IMR-90 (cell line): ENCODE data around the gene CETP. TPM values are rescaled to one million over a fixed set of nuclear protein-coding genes. Genes with fewer than 3 reads are reported as not detected.

Source experiments
- ATAC-seq: fragments of 200-7000 bp; cut with Tn5 transposase; 2 replicates; pipeline ENCODE4 v1.9.1; 2020; ENCODE audit warnings: low read depth, mild to moderate bottlenecking, moderate library complexity
- BruUV-seq: library from RNA; stranded (reverse); fragments of 400-500 nt; replicated peaks from 2 replicates; lab custom pipeline; 2021; lab: Mats Ljungman, UMichigan
- CTCF ChIA-PET: fragments of 300-600 bp; formaldehyde crosslinking; extraction: SDS; loops from one replicate; lab custom pipeline; 2021; ENCODE audit warnings: antibody characterized with exemption; lab: Yijun Ruan, JAX
- POLR2A ChIA-PET: fragments of 300-600 bp; sonication (Branson Sonifier 250); formaldehyde crosslinking; loops from one replicate; lab custom pipeline; 2022; ENCODE audit warnings: antibody characterized with exemption; ENCODE audit not compliant: unreplicated experiment; lab: Charles Lee
- DNase-seq: peaks from one replicate; pipeline ENCODE4 v3.0.0; 2013
- H2AFZ ChIP-seq: replicated peaks from 2 replicates; pipeline ENCODE3; 2013; ENCODE audit warnings: low read length, mild to moderate bottlenecking; ENCODE audit not compliant: poor library complexity
- H2AK5ac ChIP-seq: 2 replicates; pipeline ENCODE4 v1.6.1; 2013; ENCODE audit warnings: low read depth, low read length, inconsistent platforms
- H2AK9ac ChIP-seq: replicated peaks from 2 replicates; pipeline ENCODE3; 2013; ENCODE audit warnings: mild to moderate bottlenecking, low read depth, low read length, moderate library complexity; ENCODE audit not compliant: poor library complexity
- H2BK120ac ChIP-seq: 2 replicates; pipeline ENCODE4 v1.6.1; 2013; ENCODE audit warnings: low read depth, low read length, inconsistent platforms
- H2BK15ac ChIP-seq: 3 replicates; pipeline ENCODE4 v1.6.1; 2013; ENCODE audit warnings: low read depth, low read length, inconsistent platforms
- H2BK20ac ChIP-seq: 2 replicates; pipeline ENCODE4 v1.6.1; 2013; ENCODE audit warnings: low read depth, mild to moderate bottlenecking, inconsistent platforms, low read length, moderate library complexity
- H2BK5ac ChIP-seq: 2 replicates; pipeline ENCODE4 v1.6.1; 2013; ENCODE audit warnings: mild to moderate bottlenecking, low read depth, low read length, inconsistent platforms; ENCODE audit not compliant: poor library complexity, severe bottlenecking
- H3K14ac ChIP-seq: replicated peaks from 2 replicates; pipeline ENCODE4 v1.6.1; 2013; ENCODE audit warnings: low read depth, low read length, inconsistent platforms
- H3K18ac ChIP-seq: 2 replicates; pipeline ENCODE4 v1.6.1; 2013; ENCODE audit warnings: low read depth, low read length, control low read depth
- H3K23ac ChIP-seq: 2 replicates; pipeline ENCODE4 v1.6.1; 2013; ENCODE audit warnings: low read depth, low read length, inconsistent platforms
- H3K27ac ChIP-seq: 2 replicates; pipeline ENCODE4 v1.5.1; 2013; ENCODE audit warnings: mild to moderate bottlenecking, control low read depth, low read length; ENCODE audit not compliant: insufficient read depth
- H3K27me3 ChIP-seq: 2 replicates; pipeline ENCODE4 v1.6.1; 2013; ENCODE audit warnings: low read length; ENCODE audit not compliant: control insufficient read depth, insufficient read depth
- H3K36me3 ChIP-seq: 2 replicates; pipeline ENCODE4 v1.6.1; 2013; ENCODE audit warnings: low read length, mixed read lengths; ENCODE audit not compliant: control insufficient read depth, insufficient read depth
- H3K4ac ChIP-seq: 2 replicates; pipeline ENCODE4 v1.6.1; 2013; ENCODE audit warnings: low read depth, low read length, inconsistent platforms
- H3K4me1 ChIP-seq: 2 replicates; pipeline ENCODE4 v1.6.1; 2013; ENCODE audit warnings: low read length, mixed read lengths; ENCODE audit not compliant: control insufficient read depth, insufficient read depth
- H3K4me2 ChIP-seq: 2 replicates; pipeline ENCODE4 v1.6.1; 2013; ENCODE audit warnings: low read depth, mild to moderate bottlenecking, control low read depth, low read length, moderate library complexity
- H3K4me3 ChIP-seq: 2 replicates; pipeline ENCODE4 v1.5.1; 2013; ENCODE audit warnings: low read depth, mild to moderate bottlenecking, control low read depth, low read length, moderate library complexity; ENCODE audit not compliant: insufficient read depth
- H3K56ac ChIP-seq: 2 replicates; pipeline ENCODE4 v1.6.1; 2013; ENCODE audit warnings: low read length, inconsistent platforms; ENCODE audit not compliant: insufficient read depth; ENCODE audit errors: extremely low read depth
- H3K79me1 ChIP-seq, 2 experiments: 2 replicates each; pipeline ENCODE4 v1.6.1; 2013; ENCODE audit warnings: low read length in 2 of 2, inconsistent platforms in 1 of 2, low read depth in 1 of 2
- H3K9ac ChIP-seq: 2 replicates; pipeline ENCODE4 v1.6.1; 2013; ENCODE audit warnings: low read depth, low read length, control low read depth
- H3K9me1 ChIP-seq: 2 replicates; pipeline ENCODE4 v1.6.1; 2013; ENCODE audit warnings: low read length, inconsistent platforms; ENCODE audit not compliant: insufficient read depth
- H3K9me3 ChIP-seq: 2 replicates; pipeline ENCODE4 v1.6.1; 2013; ENCODE audit warnings: low read length; ENCODE audit not compliant: control insufficient read depth, insufficient read depth
- H4K20me1 ChIP-seq: 2 replicates; pipeline ENCODE4 v1.6.1; 2013; ENCODE audit warnings: low read length, inconsistent platforms; ENCODE audit not compliant: insufficient read depth
- H4K5ac ChIP-seq: 2 replicates; pipeline ENCODE4 v1.6.1; 2013; ENCODE audit warnings: mild to moderate bottlenecking, low read depth, low read length, control low read depth
- H4K8ac ChIP-seq, 2 experiments: 2 replicates each; pipeline ENCODE4 v1.6.1; 2013; ENCODE audit warnings: low read depth in 2 of 2, low read length in 2 of 2, control low read depth in 1 of 2, inconsistent platforms in 1 of 2
- H4K91ac ChIP-seq: 2 replicates; pipeline ENCODE4 v1.6.1; 2013; ENCODE audit warnings: low read depth, low read length, inconsistent platforms; ENCODE audit not compliant: insufficient read depth
- BHLHE40 ChIP-seq: fragments of 150-350 bp; IDR thresholded peaks from 2 replicates; pipeline ENCODE4 v1.6.1; 2016; ENCODE audit warnings: mild to moderate bottlenecking, low read depth, low read length
- CEBPB ChIP-seq: IDR thresholded peaks from 2 replicates; pipeline ENCODE4 v1.6.1; 2012; ENCODE audit warnings: low read depth, low read length, improper control_type of control experiment
- CHD1 ChIP-seq: IDR thresholded peaks from 2 replicates; pipeline ENCODE4 v1.6.1; 2012; ENCODE audit warnings: low read depth, low read length, improper control_type of control experiment
- FOS ChIP-seq: fragments of 150-350 bp; IDR thresholded peaks from 2 replicates; pipeline ENCODE4 v1.6.1; 2016; ENCODE audit warnings: low read depth, low read length
- MAFK ChIP-seq: IDR thresholded peaks from 2 replicates; pipeline ENCODE4 v1.6.1; 2012; ENCODE audit warnings: low read depth, low read length, improper control_type of control experiment
- MAZ ChIP-seq: IDR thresholded peaks from 2 replicates; pipeline ENCODE4 v1.6.1; 2012; ENCODE audit warnings: low read depth, mild to moderate bottlenecking, low read length, improper control_type of control experiment, moderate library complexity, borderline replicate concordance
- MXI1 ChIP-seq: IDR thresholded peaks from 2 replicates; pipeline ENCODE4 v1.6.1; 2012; ENCODE audit warnings: low read depth, mild to moderate bottlenecking, low read length, moderate library complexity, borderline replicate concordance
- NFE2L2 ChIP-seq: fragments of 150-350 bp; IDR thresholded peaks from 2 replicates; pipeline ENCODE4 v1.6.1; 2016; ENCODE audit warnings: low read depth, mild to moderate bottlenecking, low read length
- POLR2A ChIP-seq: IDR thresholded peaks from 2 replicates; pipeline ENCODE4 v1.6.1; 2012; ENCODE audit warnings: mild to moderate bottlenecking, low read depth, low read length
- RAD21 ChIP-seq: IDR thresholded peaks from 2 replicates; pipeline ENCODE4 v1.6.1; 2012; ENCODE audit warnings: low read length, improper control_type of control experiment
- RCOR1 ChIP-seq: IDR thresholded peaks from 2 replicates; pipeline ENCODE4 v1.6.1; 2012; ENCODE audit warnings: mild to moderate bottlenecking, low read length, improper control_type of control experiment; ENCODE audit not compliant: insufficient replicate concordance
- RFX5 ChIP-seq: IDR thresholded peaks from 2 replicates; pipeline ENCODE4 v1.8.0; 2012; ENCODE audit warnings: low read depth, mild to moderate bottlenecking, low read length, moderate library complexity
- SMC3 ChIP-seq: fragments of 150-350 bp; IDR thresholded peaks from 2 replicates; pipeline ENCODE4 v1.6.1; 2016; ENCODE audit warnings: low read depth, mild to moderate bottlenecking, antibody characterized with exemption, low read length, moderate library complexity
- WGBS, 2 experiments: methylation state at CpG; one replicate each; pipeline versions ENCODE4 v1.1.5 to v1.1.7; 2013; ENCODE audit warnings: missing lambda C conversion rate in 2 of 2; ENCODE audit not compliant: insufficient read length in 1 of 2; ENCODE audit errors: extremely low coverage in 2 of 2; 5-methylcytosine and 5-hydroxymethylcytosine counted together
- dilution Hi-C: fragments of 300-500 bp; cut with HindIII; formaldehyde crosslinking; loops from one replicate; pipeline ENCODE4 v1.14.3; 2018; ENCODE audit warnings: low sequenced_read_pairs; ENCODE audit not compliant: unreplicated experiment
- in situ Hi-C: fragments of 300-500 bp; cut with MboI; formaldehyde crosslinking; loops from 3 replicates; pipeline ENCODE4 v1.14.3; 2019; ENCODE audit warnings: low sequenced_read_pairs, inconsistent platforms, mixed read lengths
- intact Hi-C: fragments of 100-400 bp; cut with micrococcal nuclease; formaldehyde crosslinking; loops from 2 replicates; pipeline ENCODE4 v1.10.0; 2022
- polyA plus RNA-seq, 3 experiments: library from polyadenylated mRNA; depleted of rRNA; stranded (reverse); fragments of >200 nt; gene quantifications; 2 replicates each; pipeline ENCODE4 v1.2.3, GENCODE V29; 2012; ENCODE audit warnings: low replicate concordance in 1 of 3
- total RNA-seq: library from RNA; depleted of rRNA; stranded (reverse); fragments of >200 nt; gene quantifications from 2 replicates; pipeline ENCODE4 v1.2.3, GENCODE V29; 2012
- TF ChIP-seq, protein P1 (sequence below): conservative IDR thresholded peaks from 2 replicates; pipeline ENCODE4 v1.5.1; 2012; ENCODE audit warnings: mild to moderate bottlenecking, low read depth, low read length, improper control_type of control experiment
- TF ChIP-seq, protein P2 (sequence below): fragments of 150-350 bp; IDR thresholded peaks from 2 replicates; pipeline ENCODE4 v1.6.1; 2017; ENCODE audit warnings: mild to moderate bottlenecking, antibody characterized with exemption, low read length, low read depth
- TF ChIP-seq, protein P3 (sequence below): fragments of 150-350 bp; IDR thresholded peaks from 2 replicates; pipeline ENCODE4 v1.6.1; 2016; ENCODE audit warnings: low read depth, mild to moderate bottlenecking, low read length, moderate library complexity, borderline replicate concordance

CETP gene
- total and polyA plus RNA-seq, 2 of the 4 experiments (the other 2 are of a cell fraction) = not detected

DNA sequence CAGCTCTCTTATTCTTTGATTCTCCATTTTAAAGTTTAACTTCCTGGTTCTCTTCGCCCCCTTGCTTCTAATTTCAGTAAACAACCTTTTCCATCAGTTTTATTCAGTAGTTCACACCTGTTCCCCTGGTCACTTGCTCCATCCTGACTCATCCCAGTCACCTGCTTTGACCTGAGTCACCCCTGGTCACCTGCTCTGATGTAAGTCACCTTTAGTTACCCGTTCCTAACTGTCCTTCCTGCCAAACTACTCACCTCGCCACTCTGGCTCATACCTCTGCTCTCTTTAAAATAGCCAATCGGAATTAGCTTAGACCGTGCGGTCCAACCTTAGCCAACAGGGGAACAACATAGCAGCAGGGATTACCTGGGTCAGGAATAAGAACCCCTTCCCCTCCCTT is 22.9 kb downstream of the CETP start:
- Histone ChIP-seq H3K14ac (no peak overlapping the region; the same call in 1 of the 2 replicates), H2BK5ac (no peak overlapping the region), H3K18ac (no peak overlapping the region), H3K9ac (no peak overlapping the region), H3K23ac (no peak overlapping the region), H4K8ac (peak overlapping the region in 1 of 2 experiments; percentile 98; a peak in 3 of 4 replicates), H3K4ac (peak overlapping the region; percentile 93; the same call in 1 of the 2 replicates), H3K4me3 (no peak overlapping the region), H3K79me1 (peaks cover 6 to 33% of the 10 kb centered on the region in 2 experiments; a peak in 3 of 4 replicates), H3K9me3 (no peaks in the 10 kb centered on the region), H2AK9ac (no peak overlapping the region), H2BK15ac (no peak overlapping the region), H2AK5ac (peak overlapping the region; percentile 29; the same call in 1 of the 2 replicates), H3K4me2 (no peak overlapping the region), H4K5ac (no peak overlapping the region), H3K27ac (no peak overlapping the region), H2AFZ (no peak overlapping the region), H4K91ac (peak overlapping the region; percentile 53), H3K9me1 (peaks cover 19% of the 10 kb centered on the region), H3K4me1 (peaks cover 17% of the 10 kb centered on the region), H2BK120ac (peak overlapping the region; percentile 58; the same call in 1 of the 2 replicates), H4K20me1 (no peaks in the 10 kb centered on the region), H3K36me3 (no peaks in the 10 kb centered on the region), H3K27me3 (no peaks in the 10 kb centered on the region), H2BK20ac (peak overlapping the region; percentile 18; the same call in 1 of the 2 replicates), H3K56ac (no peak overlapping the region)
- in situ Hi-C loops (no loop called here), intact Hi-C loops (no loop called here), dilution Hi-C loops (no loop called here)
- WGBS, 2 experiments = 96% methylated on average over 6 of the region's 6 CpGs; no CpG with 5 or more reads in 1 of the 2 experiments
- POLR2A ChIA-PET = no interaction called here
- BruUV-seq = no TSS peak
- CTCF ChIA-PET = no interaction called here
- TF ChIP-seq, protein P1, sequence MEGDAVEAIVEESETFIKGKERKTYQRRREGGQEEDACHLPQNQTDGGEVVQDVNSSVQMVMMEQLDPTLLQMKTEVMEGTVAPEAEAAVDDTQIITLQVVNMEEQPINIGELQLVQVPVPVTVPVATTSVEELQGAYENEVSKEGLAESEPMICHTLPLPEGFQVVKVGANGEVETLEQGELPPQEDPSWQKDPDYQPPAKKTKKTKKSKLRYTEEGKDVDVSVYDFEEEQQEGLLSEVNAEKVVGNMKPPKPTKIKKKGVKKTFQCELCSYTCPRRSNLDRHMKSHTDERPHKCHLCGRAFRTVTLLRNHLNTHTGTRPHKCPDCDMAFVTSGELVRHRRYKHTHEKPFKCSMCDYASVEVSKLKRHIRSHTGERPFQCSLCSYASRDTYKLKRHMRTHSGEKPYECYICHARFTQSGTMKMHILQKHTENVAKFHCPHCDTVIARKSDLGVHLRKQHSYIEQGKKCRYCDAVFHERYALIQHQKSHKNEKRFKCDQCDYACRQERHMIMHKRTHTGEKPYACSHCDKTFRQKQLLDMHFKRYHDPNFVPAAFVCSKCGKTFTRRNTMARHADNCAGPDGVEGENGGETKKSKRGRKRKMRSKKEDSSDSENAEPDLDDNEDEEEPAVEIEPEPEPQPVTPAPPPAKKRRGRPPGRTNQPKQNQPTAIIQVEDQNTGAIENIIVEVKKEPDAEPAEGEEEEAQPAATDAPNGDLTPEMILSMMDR = no peak
- TF ChIP-seq MAFK (no peak), POLR2A (no peak), CHD1 (no peak), CEBPB (no peak), FOS (no peak), NFE2L2 (no peak), RAD21 (no peak), MAZ (no peak), BHLHE40 (no peak), MXI1 (no peak), RFX5 (no peak), SMC3 (no peak), RCOR1 (no peak)
- TF ChIP-seq, protein P2, sequence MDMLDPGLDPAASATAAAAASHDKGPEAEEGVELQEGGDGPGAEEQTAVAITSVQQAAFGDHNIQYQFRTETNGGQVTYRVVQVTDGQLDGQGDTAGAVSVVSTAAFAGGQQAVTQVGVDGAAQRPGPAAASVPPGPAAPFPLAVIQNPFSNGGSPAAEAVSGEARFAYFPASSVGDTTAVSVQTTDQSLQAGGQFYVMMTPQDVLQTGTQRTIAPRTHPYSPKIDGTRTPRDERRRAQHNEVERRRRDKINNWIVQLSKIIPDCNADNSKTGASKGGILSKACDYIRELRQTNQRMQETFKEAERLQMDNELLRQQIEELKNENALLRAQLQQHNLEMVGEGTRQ = no peak
- TF ChIP-seq, protein P3, sequence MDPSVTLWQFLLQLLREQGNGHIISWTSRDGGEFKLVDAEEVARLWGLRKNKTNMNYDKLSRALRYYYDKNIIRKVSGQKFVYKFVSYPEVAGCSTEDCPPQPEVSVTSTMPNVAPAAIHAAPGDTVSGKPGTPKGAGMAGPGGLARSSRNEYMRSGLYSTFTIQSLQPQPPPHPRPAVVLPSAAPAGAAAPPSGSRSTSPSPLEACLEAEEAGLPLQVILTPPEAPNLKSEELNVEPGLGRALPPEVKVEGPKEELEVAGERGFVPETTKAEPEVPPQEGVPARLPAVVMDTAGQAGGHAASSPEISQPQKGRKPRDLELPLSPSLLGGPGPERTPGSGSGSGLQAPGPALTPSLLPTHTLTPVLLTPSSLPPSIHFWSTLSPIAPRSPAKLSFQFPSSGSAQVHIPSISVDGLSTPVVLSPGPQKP = no peak
- ATAC-seq = no peak
- DNase-seq = no peak
